Measurements from ENCODE around the gene PRSS38.

PRSS38 gene

DNA sequence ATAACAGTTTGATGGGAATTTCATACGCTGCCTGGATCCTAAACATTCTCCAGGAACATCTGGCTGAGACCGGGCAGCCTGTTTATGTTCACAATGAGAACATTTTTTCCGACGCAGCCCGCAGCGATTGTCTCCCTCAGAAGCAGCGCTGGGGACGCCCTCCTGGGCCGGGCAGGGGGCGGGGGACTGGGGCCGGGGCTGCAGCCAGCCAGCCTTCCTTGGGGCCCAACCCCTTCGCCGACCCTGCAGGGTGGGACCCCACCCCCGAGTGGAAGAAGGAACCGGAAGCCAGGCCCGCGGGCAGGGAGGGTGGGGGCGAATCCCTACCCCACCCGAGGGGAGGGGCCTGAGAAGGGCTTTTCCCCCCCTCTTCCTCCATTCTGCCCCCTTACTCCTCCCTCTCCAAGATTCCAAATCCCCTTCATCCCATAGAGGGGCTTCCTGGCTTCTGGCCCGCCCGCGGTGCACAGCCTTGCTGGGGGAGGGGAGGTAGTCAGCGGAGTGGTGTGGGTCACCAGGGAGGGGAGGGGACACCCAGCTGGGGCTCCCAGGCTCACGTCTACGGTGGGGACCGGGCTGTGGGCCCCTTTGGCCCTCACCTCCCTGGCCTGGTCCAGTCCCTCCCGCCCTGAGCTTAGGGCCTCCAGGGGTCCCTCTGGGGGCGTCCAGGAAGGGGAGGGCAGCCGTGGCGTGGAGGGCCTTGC is 71.7 kb downstream of the PRSS38 start:
- DNase-seq = no peak

DNA sequence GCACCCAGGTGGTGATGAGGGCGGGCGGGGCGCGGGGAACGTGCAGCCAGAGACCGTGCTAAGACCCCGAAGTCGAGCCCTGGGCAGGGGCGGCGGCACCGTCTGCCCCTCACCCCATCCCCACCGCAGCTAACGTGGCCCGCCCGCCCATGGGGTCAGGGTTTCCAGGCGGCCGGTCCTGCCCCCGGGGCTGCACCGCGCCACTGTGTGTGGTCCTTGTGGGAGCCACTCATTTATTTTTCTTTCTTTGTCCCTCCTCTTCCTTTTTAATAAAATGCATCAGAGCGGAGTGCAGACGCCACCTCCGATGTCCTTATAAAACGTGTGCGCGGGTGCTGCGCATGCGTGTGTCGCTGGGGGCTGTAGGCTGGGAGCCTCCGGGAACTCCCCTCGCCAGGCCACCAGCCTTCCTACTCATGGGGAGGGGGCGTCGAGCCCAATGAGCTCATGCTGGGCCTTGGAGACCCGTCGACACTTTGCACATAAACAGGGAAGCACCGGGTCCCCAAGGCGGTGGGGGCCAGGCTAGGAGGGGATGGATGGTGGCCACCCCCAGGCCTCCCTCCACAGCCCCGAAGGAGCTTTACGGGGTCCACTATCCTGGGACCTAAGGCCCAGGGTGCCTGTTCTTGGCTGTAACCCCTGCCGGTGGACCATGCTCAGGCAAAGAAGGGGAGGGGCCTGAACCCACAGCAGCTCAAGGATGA is 72.4 kb downstream of the PRSS38 start:
- no peak for DNase-seq

GRCh38 chr1:227888404-227889046 is 73.0 kb downstream of the PRSS38 start:
- DNase-seq = no peak

DNA sequence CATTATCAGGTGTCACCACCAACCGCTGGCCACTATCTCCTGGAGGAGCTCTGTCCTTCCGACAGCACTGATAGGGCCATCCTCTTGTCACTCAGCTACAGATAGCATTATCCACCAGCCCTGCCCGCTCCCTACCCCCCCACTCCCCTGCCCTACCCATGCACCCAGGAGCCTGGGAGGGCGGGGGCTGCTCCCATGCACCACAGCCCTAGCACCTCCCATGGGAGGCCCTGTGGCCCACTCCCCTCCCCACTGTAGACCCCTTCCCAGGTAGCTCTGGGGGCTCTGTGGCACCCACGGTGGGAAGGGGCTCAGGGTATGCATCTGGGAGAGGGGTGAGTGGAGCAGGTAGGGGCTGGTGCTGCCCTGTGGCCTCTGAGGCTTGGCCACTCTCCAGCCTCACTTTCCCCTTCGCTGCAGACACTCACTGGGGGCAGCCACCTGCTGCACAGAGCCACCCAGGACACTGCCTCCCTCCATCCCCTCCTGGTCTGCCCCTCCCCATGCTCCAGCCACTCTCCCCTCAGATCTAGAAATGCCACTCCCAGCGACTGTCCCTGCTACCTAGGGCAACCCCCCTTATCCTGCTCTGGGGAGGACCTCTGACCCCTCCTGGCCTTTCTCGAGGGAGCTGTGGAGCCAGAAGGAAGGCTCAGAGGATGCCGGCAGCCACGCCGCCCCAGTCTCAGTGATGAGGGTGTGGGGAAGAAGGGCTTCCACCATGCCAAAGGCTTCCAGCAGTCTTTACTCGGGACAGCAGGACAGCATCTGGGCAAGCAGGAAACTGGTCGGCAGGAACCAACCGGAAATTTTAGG is 73.8 kb downstream of the PRSS38 start:
- no peak for DNase-seq

DNA sequence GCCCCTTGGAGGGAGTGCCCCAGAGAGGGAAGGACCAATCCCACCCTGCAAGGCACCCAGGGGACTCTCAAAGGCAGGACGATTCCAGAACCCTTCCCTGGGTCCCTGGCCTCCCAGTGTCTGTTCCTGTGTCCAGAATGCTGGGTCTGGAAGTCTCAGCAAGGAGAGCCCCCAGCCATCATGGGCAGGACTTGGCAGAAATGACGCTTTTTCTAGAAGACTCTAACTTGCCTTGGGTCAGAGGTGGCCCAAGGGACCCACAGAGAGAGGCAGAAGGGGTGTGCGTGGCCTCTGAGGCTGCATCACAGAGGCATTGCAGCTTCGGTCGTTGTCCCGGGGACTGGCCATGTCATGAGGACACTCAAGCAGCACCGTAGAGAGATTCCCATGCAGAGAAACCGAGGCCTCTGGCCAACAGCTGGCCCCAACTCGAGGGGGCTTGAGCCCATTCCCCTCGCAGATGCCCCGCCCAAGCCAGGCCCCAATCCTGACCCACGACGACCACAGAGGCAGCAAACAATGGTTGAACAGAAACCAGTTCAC is 74.5 kb downstream of the PRSS38 start:
- DNase-seq = no peak

DNA sequence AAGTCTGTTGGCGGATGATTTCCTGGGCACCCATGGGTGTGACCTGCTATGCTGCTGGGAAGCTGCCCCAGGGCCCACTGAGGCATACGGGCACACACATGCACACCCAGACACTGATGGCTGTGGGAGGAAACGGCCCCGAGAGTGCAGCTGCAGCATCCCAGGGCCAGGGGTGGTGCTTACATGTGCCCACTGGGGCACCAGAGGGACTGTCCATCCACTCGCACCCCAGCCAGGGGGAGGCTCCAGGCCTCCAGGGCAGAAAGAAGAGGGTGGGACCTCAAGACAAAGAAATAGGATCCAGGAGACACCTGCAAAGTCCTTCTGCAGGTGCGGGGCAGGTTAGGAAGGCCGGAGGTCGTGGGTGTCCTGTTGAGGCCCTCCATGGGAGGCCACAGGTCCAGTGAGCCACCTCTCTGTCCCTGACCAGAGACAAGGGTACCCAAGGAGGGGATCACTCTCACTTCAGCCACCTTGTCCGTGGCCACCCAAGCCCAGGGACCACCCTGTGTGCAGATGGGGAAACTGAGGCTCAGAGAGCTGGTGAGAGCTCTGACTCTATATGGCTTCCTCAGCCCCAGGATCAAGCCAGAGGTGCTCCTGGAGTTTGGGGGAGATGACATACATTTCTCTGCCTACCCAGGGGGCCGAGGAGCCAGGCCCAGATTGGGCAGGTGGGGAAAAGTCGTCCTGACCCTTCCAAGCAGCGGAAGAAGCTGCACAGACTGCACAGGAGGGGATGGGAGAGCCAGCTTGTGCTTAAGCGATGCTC is 75.2 kb downstream of the PRSS38 start:
- no peak for DNase-seq

GRCh38 chr1:227891223-227891954 is 75.9 kb downstream of the PRSS38 start:
- DNase-seq = no peak

- DNase-seq = no peak
Measured at GRCh38 chr1:227891955-227892488, 76.5 kb downstream of the PRSS38 start.

DNA sequence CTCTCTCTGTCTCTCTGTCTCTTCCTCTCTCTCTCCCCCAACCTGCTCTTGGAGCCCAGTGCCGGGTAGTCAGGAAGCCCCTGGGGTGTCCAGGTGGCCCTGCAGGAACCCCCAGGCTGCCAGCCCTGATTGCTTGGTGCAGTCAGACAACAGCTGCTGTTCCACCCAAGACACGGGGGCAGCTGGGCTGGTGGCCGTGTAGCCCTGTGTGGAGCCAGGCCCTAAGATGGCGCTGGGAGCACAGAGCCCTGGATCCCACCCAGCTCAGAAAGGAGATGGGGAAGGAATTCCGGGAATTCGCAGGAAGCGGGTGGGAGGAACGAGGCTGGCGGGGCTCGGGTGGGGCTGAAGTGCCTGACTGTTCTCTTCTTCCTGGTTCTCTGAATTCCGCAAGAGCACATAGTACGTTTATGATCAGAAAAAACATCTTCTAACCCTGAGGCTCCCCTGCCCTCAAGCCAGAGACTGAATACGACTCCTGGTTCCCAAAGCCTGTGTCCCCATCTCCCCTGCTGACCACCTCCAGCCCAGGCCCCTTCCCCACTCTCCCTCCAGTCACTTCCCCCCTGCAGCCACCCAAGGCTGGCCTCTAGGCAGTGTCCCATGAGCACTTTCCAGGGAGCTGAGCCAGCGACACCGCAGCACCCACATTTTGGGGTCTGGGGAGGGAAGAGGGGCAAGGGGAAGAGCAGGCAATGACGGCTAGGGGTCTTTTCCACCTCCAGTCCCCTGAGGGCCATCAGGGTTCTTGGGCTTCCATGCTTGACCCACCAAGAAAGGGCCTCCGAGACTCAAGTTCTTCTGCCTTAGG is 77.2 kb downstream of the PRSS38 start:
- DNase-seq = no peak

DNA sequence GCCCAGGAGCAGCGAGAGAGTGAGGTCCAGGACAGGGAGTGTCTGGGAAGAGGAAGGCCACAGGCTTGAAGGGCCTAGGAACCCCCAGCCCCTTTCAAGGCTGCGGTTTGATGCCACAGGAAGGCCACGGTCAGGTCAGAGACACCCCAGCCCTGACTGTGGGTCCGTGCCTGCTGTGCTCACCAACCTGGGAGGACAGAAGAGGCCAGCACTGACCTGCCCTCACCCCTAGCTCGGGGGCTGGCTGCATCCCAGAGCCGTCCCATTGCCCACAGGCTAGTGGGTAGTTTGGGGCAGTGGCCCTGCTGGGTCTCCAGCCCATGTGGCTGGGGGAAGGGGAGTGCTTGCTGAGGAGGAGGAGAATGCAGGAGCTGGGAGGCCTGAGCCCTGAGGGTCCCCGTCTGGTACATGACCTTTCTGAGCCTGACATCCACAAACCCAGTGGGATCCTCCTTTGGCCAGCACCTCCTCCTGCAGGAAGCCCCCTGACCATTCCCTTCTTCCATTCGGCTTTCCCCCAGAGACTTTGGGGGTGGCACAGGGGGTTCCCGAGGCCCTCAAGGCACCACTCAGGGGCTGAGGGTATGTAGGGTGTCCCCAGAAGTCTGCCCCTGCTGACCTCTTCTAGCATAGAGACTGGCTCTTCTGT is 77.9 kb downstream of the PRSS38 start:
- DNase-seq = no peak

GRCh38 chr1:227893949-227894721 is 78.7 kb downstream of the PRSS38 start:
- DNase-seq = peak; percentile 1

DNA sequence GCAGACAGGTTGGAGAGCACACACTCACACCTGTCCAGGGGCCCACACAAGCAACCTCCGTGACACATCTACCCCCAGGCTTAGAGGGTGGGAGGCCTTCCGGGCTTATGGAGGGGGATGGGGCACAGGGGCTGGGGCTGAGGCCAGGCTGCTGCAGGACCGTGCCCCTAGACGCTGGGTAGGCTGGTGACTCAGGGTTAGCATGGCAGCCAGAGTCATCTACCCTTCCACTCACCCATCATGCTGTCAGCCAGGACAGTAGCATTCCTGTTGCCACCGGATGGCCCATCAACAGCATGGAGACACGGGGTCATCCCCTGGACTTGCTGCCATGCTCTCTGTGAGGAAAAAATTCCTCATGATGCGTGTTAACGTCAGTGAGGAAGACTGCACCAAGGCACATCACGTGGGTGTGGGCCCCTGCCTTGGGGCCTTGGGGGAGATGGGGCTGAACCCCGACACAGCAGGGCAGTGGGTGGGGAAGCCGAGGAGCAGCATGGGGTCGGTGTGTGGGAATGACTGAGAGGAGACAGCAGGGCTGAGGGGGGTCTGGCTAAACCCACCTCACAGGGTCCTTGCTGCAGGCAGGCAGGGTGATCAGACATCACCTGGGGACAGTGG is 79.5 kb downstream of the PRSS38 start:
- peak; percentile 0 for DNase-seq
